ENCODE results near the gene PADI1. TPM values are rescaled to one million over a fixed set of nuclear protein-coding genes. Genes with fewer than 3 reads are reported as not detected.

The PADI1 gene
- total and polyA plus RNA-seq, 10 donors, result 0.03 to 0.76 (median 0.31) TPM; not detected in 4

- WGBS, 5 donors, result 53 to 68% (median 58%) methylated on average over 4 of the region's 4 CpGs
- Histone ChIP-seq H3K27ac (no peak overlapping the region), H3K4me3 (no peak overlapping the region), H3K27me3 (replicated peaks in 1 of 7) (peaks cover 0 to 36% (median 0%) of the 10 kb centered on the region in 7 donors), H3K9me3 (no peaks in the 10 kb centered on the region), H3K36me3 (no peaks in the 10 kb centered on the region), H3K4me1 (peaks cover 0 to 21% (median 0%) of the 10 kb centered on the region in 6 donors)
- no peak for TF ChIP-seq POLR2A (IDR thresholded peaks at IDR 0.05)
- TF ChIP-seq, protein P1, sequence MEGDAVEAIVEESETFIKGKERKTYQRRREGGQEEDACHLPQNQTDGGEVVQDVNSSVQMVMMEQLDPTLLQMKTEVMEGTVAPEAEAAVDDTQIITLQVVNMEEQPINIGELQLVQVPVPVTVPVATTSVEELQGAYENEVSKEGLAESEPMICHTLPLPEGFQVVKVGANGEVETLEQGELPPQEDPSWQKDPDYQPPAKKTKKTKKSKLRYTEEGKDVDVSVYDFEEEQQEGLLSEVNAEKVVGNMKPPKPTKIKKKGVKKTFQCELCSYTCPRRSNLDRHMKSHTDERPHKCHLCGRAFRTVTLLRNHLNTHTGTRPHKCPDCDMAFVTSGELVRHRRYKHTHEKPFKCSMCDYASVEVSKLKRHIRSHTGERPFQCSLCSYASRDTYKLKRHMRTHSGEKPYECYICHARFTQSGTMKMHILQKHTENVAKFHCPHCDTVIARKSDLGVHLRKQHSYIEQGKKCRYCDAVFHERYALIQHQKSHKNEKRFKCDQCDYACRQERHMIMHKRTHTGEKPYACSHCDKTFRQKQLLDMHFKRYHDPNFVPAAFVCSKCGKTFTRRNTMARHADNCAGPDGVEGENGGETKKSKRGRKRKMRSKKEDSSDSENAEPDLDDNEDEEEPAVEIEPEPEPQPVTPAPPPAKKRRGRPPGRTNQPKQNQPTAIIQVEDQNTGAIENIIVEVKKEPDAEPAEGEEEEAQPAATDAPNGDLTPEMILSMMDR (IDR thresholded peaks at IDR 0.05 in 8 of 11, conservative IDR thresholded peaks at IDR 0.05 in 3 of 11), result no peak
- no peak for TF ChIP-seq POLR2AphosphoS5 (IDR thresholded peaks at IDR 0.05)
- DNase-seq, result peak; percentile 11
- intact Hi-C loops (cut with DNase I; ENCODE audit: low total_unique reads), result no loop called here
These were observed 67.7 kb downstream of the PADI1 start for GRCh38 chr1:17272646-17273045.

GRCh38 chr1:17273096-17273495 lies 68.2 kb downstream of the PADI1 start:
- no peak overlapping the region for H3K4me3 ChIP-seq
- DNase-seq, result peak; percentile 59
- peaks cover 0 to 38% (median 0%) of the 10 kb centered on the region in 7 donors for H3K27me3 ChIP-seq (replicated peaks in 1 of 7)
- no peak overlapping the region for H3K27ac ChIP-seq
- TF ChIP-seq POLR2AphosphoS5 (IDR thresholded peaks at IDR 0.05) (no peak), POLR2A (IDR thresholded peaks at IDR 0.05) (no peak)
- TF ChIP-seq, protein P1 (IDR thresholded peaks at IDR 0.05 in 8 of 11, conservative IDR thresholded peaks at IDR 0.05 in 3 of 11), result no peak
- intact Hi-C loops (cut with DNase I; ENCODE audit: low total_unique reads), result no loop called here
- H3K4me1 ChIP-seq, result peaks cover 0 to 21% (median 0%) of the 10 kb centered on the region in 6 donors
- no peaks in the 10 kb centered on the region for H3K9me3 ChIP-seq
- H3K36me3 ChIP-seq, result no peaks in the 10 kb centered on the region
- 61 to 85% (median 81%) methylated on average over 10 to 13 of the region's 13 CpGs for WGBS, 5 donors

GRCh38 chr1:17274186-17275170 lies 69.5 kb downstream of the PADI1 start:
- TF ChIP-seq POLR2A (IDR thresholded peaks at IDR 0.05), result no peak
- TF ChIP-seq, protein P1 (IDR thresholded peaks at IDR 0.05 in 8 of 11, conservative IDR thresholded peaks at IDR 0.05 in 3 of 11), result peak in 8 of 11 experiments; percentile 10 to 79 (median 56)
- H3K4me3 ChIP-seq, result no peak overlapping the region
- no peaks in the 10 kb centered on the region for H3K9me3 ChIP-seq
- H3K27me3 ChIP-seq (replicated peaks in 1 of 7), result peaks cover 0 to 45% (median 0%) of the 10 kb centered on the region in 7 donors
- H3K4me1 ChIP-seq, result peaks cover 0 to 21% (median 0%) of the 10 kb centered on the region in 6 donors
- DNase-seq, result peak; percentile 82
- intact Hi-C loops (cut with DNase I; ENCODE audit: low total_unique reads), result no loop called here
- H3K36me3 ChIP-seq, result no peaks in the 10 kb centered on the region
- no peak overlapping the region for H3K27ac ChIP-seq
- WGBS, 5 donors, result 41 to 59% (median 56%) methylated on average over 13 to 15 of the region's 15 CpGs

DNA sequence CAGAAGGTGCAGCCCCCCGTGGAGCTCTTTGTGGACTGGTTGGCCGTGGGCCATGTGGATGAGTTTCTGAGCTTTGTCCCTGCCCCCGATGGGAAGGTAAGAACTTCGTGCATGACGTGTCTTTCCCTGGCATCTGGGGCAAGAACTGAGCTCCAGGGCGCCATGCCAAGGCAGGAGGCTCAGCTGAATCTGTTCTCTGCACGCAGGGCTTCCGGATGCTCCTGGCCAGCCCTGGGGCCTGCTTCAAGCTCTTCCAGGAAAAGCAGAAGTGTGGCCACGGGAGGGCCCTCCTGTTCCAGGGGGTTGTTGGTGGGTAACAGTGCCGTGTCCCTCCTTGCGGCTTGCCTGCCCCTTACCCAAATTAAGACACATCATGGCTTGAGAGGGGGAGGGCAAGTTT lies 71.6 kb downstream of the PADI1 start:
- TF ChIP-seq POLR2A (IDR thresholded peaks at IDR 0.05) (no peak), POLR2AphosphoS5 (IDR thresholded peaks at IDR 0.05) (no peak)
- TF ChIP-seq, protein P1 (IDR thresholded peaks at IDR 0.05 in 8 of 11, conservative IDR thresholded peaks at IDR 0.05 in 3 of 11), result no peak
- Histone ChIP-seq H3K4me1 (peaks cover 0 to 30% (median 0%) of the 10 kb centered on the region in 6 donors), H3K27ac (peak overlapping the region in 2 of 8 donors; percentile 16 to 56), H3K9me3 (no peaks in the 10 kb centered on the region), H3K27me3 (replicated peaks in 1 of 7) (peaks cover 0 to 55% (median 0%) of the 10 kb centered on the region in 7 donors), H3K4me3 (no peak overlapping the region), H3K36me3 (no peaks in the 10 kb centered on the region)
- 7 to 30% (median 21%) methylated on average over 11 of the region's 11 CpGs for WGBS, 5 donors
- intact Hi-C loops (cut with DNase I; ENCODE audit: low total_unique reads), result no loop called here
- peak; percentile 81 for DNase-seq

Measured in spleen (tissue), 11 donors.